PFSK-1 (cell line): ENCODE data around the gene PRRG4.

ENCODE experiments used
- FOXP2 ChIP-seq: optimal IDR thresholded peaks from 2 replicates; pipeline ENCODE3; 2011; ENCODE audit warnings: borderline replicate concordance, control low read depth, inconsistent platforms; ENCODE audit not compliant: insufficient read depth; ENCODE audit errors: extremely low read length, extremely low read depth
- POLR2AphosphoS5 ChIP-seq: IDR thresholded peaks from 2 replicates; pipeline ENCODE4 v1.6.1; 2012; ENCODE audit warnings: low read depth, mild to moderate bottlenecking, control low read depth, low read length, moderate library complexity
- SIN3A ChIP-seq: IDR thresholded peaks from 2 replicates; pipeline ENCODE4 v1.6.1; 2012; ENCODE audit warnings: mild to moderate bottlenecking, low read length, moderate library complexity, borderline replicate concordance; ENCODE audit not compliant: insufficient read depth
- TAF1 ChIP-seq: IDR thresholded peaks from 2 replicates; pipeline ENCODE4 v1.6.1; 2012; ENCODE audit warnings: low read length, control low read depth, borderline replicate concordance; ENCODE audit not compliant: insufficient read depth
- TF ChIP-seq, protein P1 (sequence below), 2 experiments: IDR thresholded peaks; 2 replicates each; pipeline versions ENCODE4 v1.6.1 to v1.8.0; 2011 to 2012; ENCODE audit warnings: low read depth in 2 of 2, low read length in 2 of 2, control low read depth in 1 of 2, inconsistent platforms in 1 of 2, mild to moderate bottlenecking in 1 of 2, moderate library complexity in 1 of 2; ENCODE audit not compliant: insufficient read depth in 1 of 2

The PRRG4 gene

DNA sequence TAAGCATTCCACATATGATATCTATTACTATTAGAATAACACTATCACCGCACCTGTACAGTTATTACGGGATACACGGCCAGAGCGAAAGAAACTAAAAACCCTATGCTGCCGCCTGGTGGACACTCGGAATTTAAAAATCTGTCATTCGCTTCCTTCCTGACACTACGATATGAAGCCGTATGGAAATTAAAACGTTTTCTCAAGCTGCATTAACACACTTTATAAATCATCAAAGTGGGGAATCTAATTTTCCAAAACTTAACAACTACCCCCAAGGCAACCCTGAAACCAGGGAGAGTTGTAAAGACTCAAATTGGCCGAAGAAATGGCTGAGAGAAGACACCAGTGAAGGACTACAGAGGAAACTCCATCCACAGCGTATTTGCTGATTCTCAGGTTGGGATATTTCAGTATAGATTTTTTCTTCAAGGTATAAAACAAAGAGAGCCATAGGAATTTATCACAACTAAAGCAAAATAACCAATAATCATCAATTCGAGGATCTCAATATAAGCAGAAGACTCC is 36.7 kb upstream of the PRRG4 start:
- TF ChIP-seq TAF1 (no peak), POLR2AphosphoS5 (no peak), FOXP2 (no peak), SIN3A (no peak)
- TF ChIP-seq, protein P1, sequence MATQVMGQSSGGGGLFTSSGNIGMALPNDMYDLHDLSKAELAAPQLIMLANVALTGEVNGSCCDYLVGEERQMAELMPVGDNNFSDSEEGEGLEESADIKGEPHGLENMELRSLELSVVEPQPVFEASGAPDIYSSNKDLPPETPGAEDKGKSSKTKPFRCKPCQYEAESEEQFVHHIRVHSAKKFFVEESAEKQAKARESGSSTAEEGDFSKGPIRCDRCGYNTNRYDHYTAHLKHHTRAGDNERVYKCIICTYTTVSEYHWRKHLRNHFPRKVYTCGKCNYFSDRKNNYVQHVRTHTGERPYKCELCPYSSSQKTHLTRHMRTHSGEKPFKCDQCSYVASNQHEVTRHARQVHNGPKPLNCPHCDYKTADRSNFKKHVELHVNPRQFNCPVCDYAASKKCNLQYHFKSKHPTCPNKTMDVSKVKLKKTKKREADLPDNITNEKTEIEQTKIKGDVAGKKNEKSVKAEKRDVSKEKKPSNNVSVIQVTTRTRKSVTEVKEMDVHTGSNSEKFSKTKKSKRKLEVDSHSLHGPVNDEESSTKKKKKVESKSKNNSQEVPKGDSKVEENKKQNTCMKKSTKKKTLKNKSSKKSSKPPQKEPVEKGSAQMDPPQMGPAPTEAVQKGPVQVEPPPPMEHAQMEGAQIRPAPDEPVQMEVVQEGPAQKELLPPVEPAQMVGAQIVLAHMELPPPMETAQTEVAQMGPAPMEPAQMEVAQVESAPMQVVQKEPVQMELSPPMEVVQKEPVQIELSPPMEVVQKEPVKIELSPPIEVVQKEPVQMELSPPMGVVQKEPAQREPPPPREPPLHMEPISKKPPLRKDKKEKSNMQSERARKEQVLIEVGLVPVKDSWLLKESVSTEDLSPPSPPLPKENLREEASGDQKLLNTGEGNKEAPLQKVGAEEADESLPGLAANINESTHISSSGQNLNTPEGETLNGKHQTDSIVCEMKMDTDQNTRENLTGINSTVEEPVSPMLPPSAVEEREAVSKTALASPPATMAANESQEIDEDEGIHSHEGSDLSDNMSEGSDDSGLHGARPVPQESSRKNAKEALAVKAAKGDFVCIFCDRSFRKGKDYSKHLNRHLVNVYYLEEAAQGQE (IDR thresholded peaks at IDR 0.05; ENCODE audit: insufficient read depth in 1 of 2, low read depth in 2 of 2, low read length in 2 of 2): no peak

DNA sequence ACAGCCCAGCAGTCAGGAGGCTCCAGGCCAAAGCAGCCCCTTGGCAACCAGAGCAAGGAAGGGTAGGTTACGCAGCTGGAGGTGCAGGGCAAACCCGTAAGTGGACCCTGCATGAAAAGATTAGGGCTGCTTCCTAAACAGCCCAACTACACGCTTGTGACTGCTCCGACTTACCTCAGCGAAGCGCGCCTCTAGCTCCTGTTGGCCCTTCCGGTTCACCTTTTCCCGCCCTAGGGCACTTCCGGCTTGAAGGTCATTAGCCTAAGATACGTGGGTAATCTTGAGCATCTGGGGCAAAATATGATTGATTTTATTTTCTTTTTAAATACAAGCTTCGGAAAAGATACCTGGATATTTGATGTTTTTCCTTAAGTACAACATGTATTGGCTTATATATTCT is 35.3 kb upstream of the PRRG4 start, which contains the start of gene CCDC73:
CCDC73 (minus strand) TSS at position 224 of the 400 bp plus-strand sequence. CDS start 34,419 bp downstream, outside the sequence.
- no peak for TF ChIP-seq POLR2AphosphoS5
- TF ChIP-seq, protein P1 (IDR thresholded peaks at IDR 0.05; ENCODE audit: insufficient read depth in 1 of 2, low read depth in 2 of 2, low read length in 2 of 2): no peak
- no peak for TF ChIP-seq SIN3A
- TF ChIP-seq TAF1: no peak
- TF ChIP-seq FOXP2: no peak

DNA sequence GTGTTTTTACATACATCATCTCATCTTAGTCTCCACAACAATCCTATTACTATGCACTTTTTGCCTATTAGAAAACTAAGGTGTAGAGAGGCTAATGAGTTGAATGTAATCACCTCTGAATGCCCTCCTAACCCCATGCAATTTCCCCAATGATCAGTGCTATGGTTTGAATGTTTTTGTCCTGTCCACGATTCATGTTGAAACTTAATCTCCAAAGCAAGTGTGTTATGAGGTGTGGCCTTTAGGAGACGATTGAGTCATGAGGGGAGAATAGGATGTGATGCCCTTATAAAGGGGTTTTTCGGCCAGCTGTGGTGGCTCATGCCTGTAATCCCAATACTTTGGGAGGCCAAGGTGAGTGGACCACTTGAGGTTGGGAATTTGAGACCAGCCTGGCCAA is 33.3 kb upstream of the PRRG4 start:
- TF ChIP-seq, protein P1 (IDR thresholded peaks at IDR 0.05; ENCODE audit: insufficient read depth in 1 of 2, low read depth in 2 of 2, low read length in 2 of 2): no peak
- TF ChIP-seq SIN3A (no peak), TAF1 (no peak), POLR2AphosphoS5 (no peak), FOXP2 (no peak)

DNA sequence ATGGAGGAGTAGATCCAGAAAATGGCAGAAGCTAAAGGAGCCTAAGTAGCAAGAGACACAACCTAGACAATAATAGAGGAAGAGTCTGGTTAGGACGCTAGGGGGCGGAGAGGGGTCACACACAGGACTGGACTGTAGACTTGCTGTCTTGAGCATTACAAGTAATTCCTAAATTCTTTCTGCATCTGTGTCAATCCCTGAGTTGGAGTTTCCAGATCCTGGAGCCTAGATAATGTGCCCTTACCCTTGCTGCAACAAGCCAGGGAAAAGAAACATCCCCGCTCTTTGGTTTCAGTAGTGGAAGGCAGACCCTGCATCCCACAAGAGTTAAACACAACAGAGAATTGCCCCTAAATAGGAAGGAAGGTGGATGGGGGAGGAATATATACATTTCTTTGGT is 20.4 kb upstream of the PRRG4 start:
- TF ChIP-seq FOXP2 (no peak), TAF1 (no peak), POLR2AphosphoS5 (no peak), SIN3A (no peak)
- TF ChIP-seq, protein P1 (IDR thresholded peaks at IDR 0.05; ENCODE audit: insufficient read depth in 1 of 2, low read depth in 2 of 2, low read length in 2 of 2): no peak
